Activated CD8-positive, alpha-beta memory T cell treated with anti-CD3 and anti-CD28 coated beads for 1 hour (primary cell): ENCODE results near the gene RUNX1.

Experiments used
- DNase-seq, 2 donors: peaks; one replicate each; pipeline ENCODE4 v3.0.0-alpha.2; 2020; ENCODE audit warnings: low read depth in 1 of 2; ENCODE audit errors: extremely low read depth in 1 of 2

Gene RUNX1

GRCh38 chr21:34949499-34949898, 99.6 kb downstream of the RUNX1 start:
- DNase-seq, result no peak

- DNase-seq, result no peak
These were observed 100.1 kb downstream of the RUNX1 start for GRCh38 chr21:34949030-34949429.

- DNase-seq, result no peak
These were observed 100.9 kb downstream of the RUNX1 start for GRCh38 chr21:34948157-34948556.

- DNase-seq, result no peak
These were observed 102.1 kb downstream of the RUNX1 start for GRCh38 chr21:34946916-34947534.

GRCh38 chr21:34946385-34946840, 102.7 kb downstream of the RUNX1 start:
- no peak for DNase-seq

- no peak for DNase-seq
These were observed 103.8 kb downstream of the RUNX1 start for GRCh38 chr21:34945288-34945687.

- no peak for DNase-seq
These were observed 104.9 kb downstream of the RUNX1 start for GRCh38 chr21:34944015-34944755.

GRCh38 chr21:34942911-34943310, 106.2 kb downstream of the RUNX1 start:
- DNase-seq, result no peak

- DNase-seq, result no peak
These were observed 107.9 kb downstream of the RUNX1 start for GRCh38 chr21:34941162-34941561.

- DNase-seq, result no peak
These were observed 109.3 kb downstream of the RUNX1 start for GRCh38 chr21:34939673-34940331.

GRCh38 chr21:34938089-34938764, 110.9 kb downstream of the RUNX1 start:
- no peak for DNase-seq

- DNase-seq, result no peak
These were observed 112.1 kb downstream of the RUNX1 start for GRCh38 chr21:34936883-34937563.

- DNase-seq, result no peak
These were observed 112.7 kb downstream of the RUNX1 start for GRCh38 chr21:34936371-34936789.

- no peak for DNase-seq
These were observed 113.2 kb downstream of the RUNX1 start for GRCh38 chr21:34935898-34936297.

- DNase-seq, result no peak
These were observed 113.7 kb downstream of the RUNX1 start for GRCh38 chr21:34935452-34935851.

- DNase-seq, result no peak
These were observed 114.8 kb downstream of the RUNX1 start for GRCh38 chr21:34934350-34934749.

- DNase-seq, result no peak
These were observed 115.3 kb downstream of the RUNX1 start for GRCh38 chr21:34933609-34934335.

- no peak for DNase-seq
These were observed 116.9 kb downstream of the RUNX1 start for GRCh38 chr21:34932233-34932632.

GRCh38 chr21:34930971-34931370, 118.1 kb downstream of the RUNX1 start:
- DNase-seq, result no peak

- DNase-seq, result no peak
These were observed 120.5 kb downstream of the RUNX1 start for GRCh38 chr21:34928637-34929036.
